Fibroblast of mammary gland (primary cell): ENCODE data around the gene PLA2G5.
"Not testable (repeated sequence)": the region's sequence is repeated elsewhere in the genome, so short reads cannot be mapped to it uniquely, and the experiment has no call there.

ENCODE experiments used
- DNase-seq: peaks from one replicate; pipeline ENCODE4 v3.0.0-alpha.2; 2010; ENCODE audit warnings: low read depth
- H3K4me3 ChIP-seq: 2 replicates; pipeline ENCODE4 v1.5.1; 2011; ENCODE audit warnings: low read depth, mild to moderate bottlenecking, low read length, moderate library complexity; ENCODE audit not compliant: control insufficient read depth
- CTCF ChIP-seq: conservative IDR thresholded peaks from 2 replicates; pipeline ENCODE4 v1.5.1; 2011; ENCODE audit warnings: low read depth, low read length, inconsistent platforms; ENCODE audit not compliant: control insufficient read depth, insufficient read depth

PLA2G5 gene

GRCh38 chr1:20069874-20070273, at the start of gene PLA2G5:
Gene PLA2G5, plus strand, starts transcription at chr1:20070194. Its CDS starts 14,637 bp downstream, at chr1:20084831.
- no peak for TF ChIP-seq CTCF
- peak; percentile 43 for DNase-seq
- no peak within 1 kb of the TSS for H3K4me3 ChIP-seq

GRCh38 chr1:20028125-20028524, 41.9 kb upstream of the PLA2G5 start:
- H3K4me3 ChIP-seq: no peak overlapping the region
- no peak for DNase-seq
- no peak for TF ChIP-seq CTCF

GRCh38 chr1:20028726-20029125, 41.3 kb upstream of the PLA2G5 start:
- H3K4me3 ChIP-seq: no peak overlapping the region
- DNase-seq: no peak
- TF ChIP-seq CTCF: no peak

- no peak overlapping the region for H3K4me3 ChIP-seq
- DNase-seq: no peak
- no peak for TF ChIP-seq CTCF
Measured at GRCh38 chr1:20029178-20029912, 40.6 kb upstream of the PLA2G5 start.

- not testable (repeated sequence) for H3K4me3 ChIP-seq
Measured at GRCh38 chr1:20030436-20031151, 39.4 kb upstream of the PLA2G5 start.

GRCh38 chr1:20031161-20031560, 38.8 kb upstream of the PLA2G5 start:
- no peak overlapping the region for H3K4me3 ChIP-seq
- no peak for DNase-seq
- TF ChIP-seq CTCF: no peak

More at GRCh38 chr1:20030436-20031151, 39.4 kb upstream of the PLA2G5 start:
- not testable (repeated sequence) for DNase-seq

- H3K4me3 ChIP-seq: no peak overlapping the region
- no peak for DNase-seq
- no peak for TF ChIP-seq CTCF
Measured at GRCh38 chr1:20031836-20032235, 38.2 kb upstream of the PLA2G5 start.
